Keratinocyte (primary cell): ENCODE data around the gene ZBTB39. TPM values are rescaled to one million over a fixed set of nuclear protein-coding genes. Genes with fewer than 3 reads are reported as not detected.

Experiments
- DNase-seq: peaks from one replicate; pipeline ENCODE4 v3.0.0-alpha.2; 2011; ENCODE audit warnings: low read depth, missing footprints, low spot score
- FAIRE-seq: peaks from 2 replicates; lab custom pipeline; 2011; peaks lifted over from hg19 to GRCh38; lab: Jason Lieb, UNC
- H2AFZ ChIP-seq: 2 replicates; pipeline ENCODE4 v1.6.0; 2012; ENCODE audit warnings: low read length, control low read depth, inconsistent platforms; ENCODE audit not compliant: control insufficient read depth
- H3K27ac ChIP-seq: 2 replicates; pipeline ENCODE4 v1.5.1; 2011; ENCODE audit warnings: low read length; ENCODE audit not compliant: control insufficient read depth, insufficient read depth
- H3K27me3 ChIP-seq: 3 replicates; pipeline ENCODE4 v1.6.0; 2011; ENCODE audit warnings: low read length; ENCODE audit not compliant: control insufficient read depth, insufficient read depth; ENCODE audit errors: extremely low read depth
- H3K36me3 ChIP-seq, 2 experiments: 2 replicates in 1 of 2; 3 replicates in 1 of 2; pipeline ENCODE4 v1.5.1; 2011; ENCODE audit warnings: low read length in 2 of 2, mild to moderate bottlenecking in 1 of 2; ENCODE audit not compliant: control insufficient read depth in 2 of 2, insufficient read depth in 2 of 2; ENCODE audit errors: extremely low read depth in 1 of 2
- H3K4me1 ChIP-seq: 3 replicates; pipeline ENCODE4 v1.5.1; 2011; ENCODE audit warnings: low read length; ENCODE audit not compliant: control insufficient read depth, insufficient read depth; ENCODE audit errors: extremely low read depth
- H3K4me2 ChIP-seq: 3 replicates; pipeline ENCODE4 v1.6.0; 2011; ENCODE audit warnings: low read depth, low read length; ENCODE audit not compliant: control insufficient read depth, insufficient read depth; ENCODE audit errors: extremely low read depth
- H3K4me3 ChIP-seq, 3 experiments: fragments of 200-600 bp in 1 of 3; sonication (generic) in 1 of 3; 2 replicates in 2 of 3; 3 replicates in 1 of 3; pipeline ENCODE4 v1.5.1; 2011 to 2016; ENCODE audit warnings: low read length in 3 of 3, mild to moderate bottlenecking in 3 of 3, control low read depth in 2 of 3, inconsistent platforms in 1 of 3, low read depth in 1 of 3, mixed read lengths in 1 of 3, mixed run types in 1 of 3, moderate library complexity in 1 of 3; ENCODE audit not compliant: control insufficient read depth in 2 of 3, insufficient read depth in 2 of 3; ENCODE audit errors: extremely low read depth in 1 of 3
- H3K79me2 ChIP-seq: 2 replicates; pipeline ENCODE4 v1.6.0; 2012; ENCODE audit warnings: low read length; ENCODE audit not compliant: control insufficient read depth, insufficient read depth
- H3K9ac ChIP-seq: 3 replicates; pipeline ENCODE4 v1.6.0; 2011; ENCODE audit warnings: low read length; ENCODE audit not compliant: control insufficient read depth, insufficient read depth; ENCODE audit errors: extremely low read depth
- H3K9me1 ChIP-seq: 3 replicates; pipeline ENCODE4 v1.6.0; 2011; ENCODE audit warnings: low read length; ENCODE audit not compliant: control insufficient read depth, insufficient read depth; ENCODE audit errors: extremely low read depth
- H3K9me3 ChIP-seq: 2 replicates; pipeline ENCODE4 v1.5.1; 2012; ENCODE audit warnings: low read depth, low read length; ENCODE audit not compliant: control insufficient read depth
- H4K20me1 ChIP-seq: 3 replicates; pipeline ENCODE4 v1.6.0; 2011; ENCODE audit warnings: low read length; ENCODE audit not compliant: control insufficient read depth, insufficient read depth; ENCODE audit errors: extremely low read depth
- EZH2 ChIP-seq: IDR thresholded peaks from one replicate; pipeline ENCODE4 v1.6.1; 2012; ENCODE audit warnings: inconsistent platforms, mild to moderate bottlenecking, low read length, moderate library complexity
- dilution Hi-C: fragments of 300-500 bp; cut with MboI; formaldehyde crosslinking; loops from one replicate; pipeline ENCODE4 v1.7.0; 2020; ENCODE audit warnings: low sequenced_read_pairs; ENCODE audit not compliant: extremely low pct_ligation_motif_present
- polyA plus RNA-seq, 5 experiments: library from polyadenylated mRNA; depleted of rRNA in 3 of 5; stranded (reverse) in 3 of 5; stranded (forward) in 1 of 5; unstranded in 1 of 5; fragments of >200 nt; gene quantifications; 1 replicate in 1 of 5; 2 replicates in 3 of 5; 3 replicates in 1 of 5; pipeline versions ENCODE4 v1.2.1 to v1.2.3, GENCODE V29; 2011 to 2012; ENCODE audit warnings: missing spikeins in 2 of 5, low read depth in 1 of 5, low replicate concordance in 1 of 5
- TF ChIP-seq, protein P1 (sequence below), 3 experiments: IDR thresholded peaks in 1 of 3; conservative IDR thresholded peaks in 1 of 3; optimal IDR thresholded peaks in 1 of 3; 2 replicates in 2 of 3; 3 replicates in 1 of 3; pipeline versions ENCODE3 to v1.5.1; 2011; ENCODE audit warnings: low read length in 3 of 3, mild to moderate bottlenecking in 3 of 3, moderate library complexity in 2 of 3, control low read depth in 1 of 3, inconsistent platforms in 1 of 3; ENCODE audit not compliant: insufficient read depth in 2 of 3; ENCODE audit errors: extremely low read depth in 1 of 3

Gene ZBTB39
- polyA plus RNA-seq, 1 donor (not counting 4 experiments of a cell fraction or from before 2014, with no cell fraction given) = 4.1 TPM

DNA sequence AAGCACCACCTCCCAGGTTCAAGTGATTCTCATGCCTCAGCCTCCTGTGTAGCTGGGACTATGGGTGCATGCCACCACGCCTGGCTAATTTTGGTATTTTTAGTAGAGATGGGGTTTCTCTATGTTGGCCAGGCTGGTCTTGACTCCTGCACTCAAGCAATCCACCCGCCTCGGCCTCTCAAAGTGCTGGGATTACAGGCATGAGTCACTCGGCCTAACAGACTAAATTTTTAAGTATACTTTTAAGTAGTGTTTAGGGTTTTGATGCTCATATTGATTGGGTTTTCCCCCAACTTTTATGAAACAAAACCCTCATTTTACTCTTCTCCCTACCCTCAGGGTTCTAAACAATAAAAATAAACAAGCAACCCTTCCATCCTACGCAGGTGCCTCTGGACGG is 38.1 kb upstream of the ZBTB39 start:
- H3K4me1 ChIP-seq = no peaks in the 10 kb centered on the region
- H3K27ac ChIP-seq = no peak overlapping the region
- H3K9me3 ChIP-seq = no peaks in the 10 kb centered on the region
- no peak for DNase-seq
- H2AFZ ChIP-seq = no peak overlapping the region
- no peaks in the 10 kb centered on the region for H3K36me3 ChIP-seq
- TF ChIP-seq, protein P1, sequence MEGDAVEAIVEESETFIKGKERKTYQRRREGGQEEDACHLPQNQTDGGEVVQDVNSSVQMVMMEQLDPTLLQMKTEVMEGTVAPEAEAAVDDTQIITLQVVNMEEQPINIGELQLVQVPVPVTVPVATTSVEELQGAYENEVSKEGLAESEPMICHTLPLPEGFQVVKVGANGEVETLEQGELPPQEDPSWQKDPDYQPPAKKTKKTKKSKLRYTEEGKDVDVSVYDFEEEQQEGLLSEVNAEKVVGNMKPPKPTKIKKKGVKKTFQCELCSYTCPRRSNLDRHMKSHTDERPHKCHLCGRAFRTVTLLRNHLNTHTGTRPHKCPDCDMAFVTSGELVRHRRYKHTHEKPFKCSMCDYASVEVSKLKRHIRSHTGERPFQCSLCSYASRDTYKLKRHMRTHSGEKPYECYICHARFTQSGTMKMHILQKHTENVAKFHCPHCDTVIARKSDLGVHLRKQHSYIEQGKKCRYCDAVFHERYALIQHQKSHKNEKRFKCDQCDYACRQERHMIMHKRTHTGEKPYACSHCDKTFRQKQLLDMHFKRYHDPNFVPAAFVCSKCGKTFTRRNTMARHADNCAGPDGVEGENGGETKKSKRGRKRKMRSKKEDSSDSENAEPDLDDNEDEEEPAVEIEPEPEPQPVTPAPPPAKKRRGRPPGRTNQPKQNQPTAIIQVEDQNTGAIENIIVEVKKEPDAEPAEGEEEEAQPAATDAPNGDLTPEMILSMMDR (optimal IDR thresholded peaks at IDR 0.05 in 1 of 3, IDR thresholded peaks at IDR 0.05 in 1 of 3, conservative IDR thresholded peaks at IDR 0.05 in 1 of 3; ENCODE audit: extremely low read depth in 1 of 3, insufficient read depth in 2 of 3, low read length in 3 of 3) = no peak
- TF ChIP-seq EZH2 = no peak
- H3K9me1 ChIP-seq = no peaks in the 10 kb centered on the region
- no peaks in the 10 kb centered on the region for H4K20me1 ChIP-seq
- H3K4me3 ChIP-seq = no peak overlapping the region
- dilution Hi-C loops = no loop called here
- peaks cover 24% of the 10 kb centered on the region for H3K27me3 ChIP-seq
- no peaks in the 10 kb centered on the region for H3K79me2 ChIP-seq
- FAIRE-seq = no peak
- H3K9ac ChIP-seq = no peak overlapping the region
- no peak overlapping the region for H3K4me2 ChIP-seq

DNA sequence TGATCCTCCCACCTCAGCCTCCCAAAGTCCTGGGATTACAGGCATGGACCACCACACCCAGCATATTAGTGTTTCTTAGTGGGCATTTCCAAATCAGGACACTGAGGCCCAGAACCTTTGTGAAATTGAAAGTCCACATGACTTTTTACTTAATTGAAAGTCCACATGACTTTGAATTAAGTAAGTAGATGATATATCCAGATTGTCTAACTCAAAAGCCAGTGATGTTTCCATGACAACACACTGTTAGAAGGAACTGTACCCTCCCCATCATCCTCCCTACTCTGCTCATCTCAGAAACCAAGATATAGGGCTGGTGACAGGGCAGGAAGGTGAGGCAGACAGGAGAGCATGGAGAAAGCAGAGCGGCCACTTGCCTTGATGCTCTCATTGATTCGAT is 36.3 kb upstream of the ZBTB39 start:
- H3K27ac ChIP-seq = no peak overlapping the region
- H4K20me1 ChIP-seq = no peaks in the 10 kb centered on the region
- TF ChIP-seq, protein P1 (optimal IDR thresholded peaks at IDR 0.05 in 1 of 3, IDR thresholded peaks at IDR 0.05 in 1 of 3, conservative IDR thresholded peaks at IDR 0.05 in 1 of 3; ENCODE audit: extremely low read depth in 1 of 3, insufficient read depth in 2 of 3, low read length in 3 of 3) = no peak
- no peak for TF ChIP-seq EZH2
- H3K9ac ChIP-seq = no peak overlapping the region
- no peak overlapping the region for H3K4me2 ChIP-seq
- no peak overlapping the region for H3K4me3 ChIP-seq
- no peaks in the 10 kb centered on the region for H3K36me3 ChIP-seq
- H3K27me3 ChIP-seq = peaks cover 17% of the 10 kb centered on the region
- no peak overlapping the region for H2AFZ ChIP-seq
- H3K79me2 ChIP-seq = no peaks in the 10 kb centered on the region
- no peaks in the 10 kb centered on the region for H3K9me3 ChIP-seq
- no peak for FAIRE-seq
- DNase-seq = no peak
- dilution Hi-C loops = no loop called here
- no peaks in the 10 kb centered on the region for H3K9me1 ChIP-seq
- H3K4me1 ChIP-seq = no peaks in the 10 kb centered on the region
